HG03095 (cell line): ENCODE measurements around the gene CORO6.

ENCODE experiments used
- ATAC-seq: cut with Tn5 transposase; IDR thresholded peaks from one replicate; pipeline ENCODE4 v1.9.1; 2021; ENCODE audit warnings: moderate library complexity; ENCODE audit not compliant: unreplicated experiment

Gene CORO6

DNA sequence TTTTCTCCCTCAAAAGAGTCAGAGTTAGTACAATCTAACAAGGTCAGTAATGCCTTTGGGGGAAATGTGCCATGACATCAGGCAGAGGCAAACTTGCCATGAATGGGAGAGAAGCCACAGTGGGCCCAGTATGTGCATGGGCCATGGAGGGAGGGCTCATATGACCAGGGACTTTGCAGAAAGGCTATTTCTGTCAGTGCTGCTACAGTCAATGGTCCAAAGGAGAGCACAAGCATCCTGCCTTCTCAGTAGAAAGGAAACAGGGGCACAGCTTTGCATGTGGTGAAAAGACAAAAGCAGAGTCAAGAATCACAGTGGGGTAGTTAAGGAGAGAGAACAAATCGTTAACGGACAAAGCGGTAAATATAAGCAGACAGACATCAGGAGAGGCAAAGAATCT is 11.2 kb upstream of the CORO6 start:
- ATAC-seq = no peak

DNA sequence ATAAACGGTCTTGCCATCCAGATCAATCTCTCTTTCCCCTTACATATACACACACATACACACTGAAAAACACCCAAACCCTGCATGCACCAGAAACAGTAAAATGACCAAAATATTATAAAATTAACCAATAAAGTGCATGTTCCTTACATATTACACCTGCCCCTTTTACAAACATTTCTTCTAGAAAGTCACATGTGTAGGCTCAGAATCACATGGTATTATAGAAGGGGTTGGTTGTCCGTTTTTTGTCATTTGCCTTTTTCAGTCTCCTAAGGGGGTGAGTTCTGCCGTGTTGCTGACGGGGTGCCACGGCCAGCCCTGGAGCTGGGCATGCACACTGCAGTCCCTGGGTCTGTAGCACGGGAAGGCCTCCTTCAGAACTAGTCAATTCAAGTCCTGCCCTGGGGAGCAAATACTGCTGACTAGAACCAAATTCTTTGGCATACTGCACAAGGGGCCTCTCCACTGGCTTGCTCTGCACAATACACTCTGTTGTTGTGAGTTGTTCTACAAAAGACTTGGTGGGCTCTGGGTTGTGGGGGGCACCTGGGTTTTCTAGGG is 8.0 kb upstream of the CORO6 start:
- no peak for ATAC-seq

GRCh38 chr17:29629839-29630238 is 7.1 kb upstream of the CORO6 start:
- ATAC-seq = no peak

DNA sequence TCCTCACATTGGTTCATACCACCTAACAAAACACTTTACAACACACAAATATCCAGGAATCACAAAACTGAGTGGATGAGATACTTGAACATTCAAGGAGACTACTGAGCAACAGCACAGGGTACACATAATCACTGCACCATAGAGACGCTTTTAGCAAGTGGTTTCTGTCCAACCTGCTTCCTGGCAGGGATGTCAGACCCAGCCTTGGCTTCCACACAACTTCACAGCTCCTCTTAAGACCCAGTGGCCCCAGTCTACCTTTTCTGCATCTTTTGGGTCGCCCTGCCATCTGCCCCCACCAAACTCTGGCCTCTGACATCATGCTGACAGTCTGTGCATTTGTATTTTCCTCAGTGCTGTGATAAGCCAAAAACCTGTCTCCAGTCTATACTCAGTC is 5.9 kb upstream of the CORO6 start:
- no peak for ATAC-seq

- no peak for ATAC-seq
Measured at GRCh38 chr17:29627951-29628350, 5.2 kb upstream of the CORO6 start.

DNA sequence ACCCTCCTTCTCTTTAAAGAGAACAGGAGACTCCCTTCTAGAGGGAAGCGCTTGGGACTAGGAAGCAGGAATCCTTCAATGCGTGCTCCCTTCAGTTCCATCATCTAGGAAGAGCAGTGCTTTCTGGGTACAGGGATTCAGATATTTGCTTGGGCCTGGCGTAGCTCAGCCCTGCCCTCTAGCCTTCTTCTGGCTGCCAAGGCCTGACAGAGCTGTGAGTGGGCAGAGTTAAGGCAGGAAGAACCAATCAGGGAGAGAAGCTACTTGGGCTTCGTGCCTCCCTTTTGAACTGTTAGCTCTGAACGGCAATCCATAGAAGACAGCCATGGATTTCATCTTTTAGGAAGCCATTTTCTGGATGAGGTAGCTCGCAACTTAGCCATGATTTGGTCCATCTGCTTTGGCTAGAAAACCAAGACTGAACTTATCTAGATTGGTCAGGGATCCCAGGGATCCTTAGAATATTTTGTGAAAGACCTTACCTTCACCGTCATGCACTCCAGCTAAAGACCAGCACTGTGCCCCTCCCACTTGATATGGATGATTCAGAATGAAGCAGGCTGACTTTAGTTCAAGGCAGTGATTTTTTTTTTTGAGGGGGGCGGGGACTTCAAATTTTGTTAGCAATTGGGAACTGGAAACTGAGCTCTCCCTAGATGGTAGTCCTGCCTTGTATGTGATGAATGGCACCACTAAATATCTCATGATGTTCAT is 2.5 kb upstream of the CORO6 start:
- ATAC-seq = no peak

DNA sequence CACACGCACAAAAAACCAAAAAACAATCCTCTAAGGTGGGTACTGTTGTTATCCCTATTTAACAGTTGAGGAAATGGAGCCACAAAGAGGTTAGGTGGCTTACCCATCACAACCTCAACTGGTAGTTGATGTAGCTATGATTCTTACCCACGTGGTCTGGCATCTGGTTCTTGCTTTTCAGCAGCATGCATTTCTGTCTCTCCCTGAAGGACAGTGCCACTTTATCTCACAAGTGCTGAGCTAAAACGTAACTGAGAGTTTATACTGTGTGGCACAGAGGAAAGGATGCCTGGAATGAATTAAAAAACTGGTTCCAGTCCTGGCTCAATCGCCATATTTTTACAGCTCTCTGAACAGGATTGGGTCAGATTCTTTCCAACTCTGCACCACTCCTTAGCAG is 1.9 kb upstream of the CORO6 start:
- ATAC-seq = no peak

DNA sequence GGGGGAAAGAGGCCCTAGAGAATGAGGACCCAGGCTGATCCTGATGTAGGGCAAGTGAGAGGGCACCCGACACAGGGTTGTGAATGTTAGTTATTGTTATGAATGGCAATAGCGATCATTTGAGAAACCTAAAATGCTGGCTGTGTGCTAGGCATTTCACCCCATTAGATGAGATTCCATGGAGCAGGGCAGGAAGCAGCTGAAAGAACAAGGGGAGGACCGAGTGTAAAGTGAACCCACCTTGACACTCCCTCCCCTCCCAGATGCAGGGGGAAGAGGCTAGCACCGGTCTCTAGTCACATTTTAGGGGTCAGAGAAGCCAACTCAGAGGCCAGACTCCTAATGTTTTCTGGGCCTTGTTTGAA is 553 bp upstream of the CORO6 start:
- no peak for ATAC-seq

DNA sequence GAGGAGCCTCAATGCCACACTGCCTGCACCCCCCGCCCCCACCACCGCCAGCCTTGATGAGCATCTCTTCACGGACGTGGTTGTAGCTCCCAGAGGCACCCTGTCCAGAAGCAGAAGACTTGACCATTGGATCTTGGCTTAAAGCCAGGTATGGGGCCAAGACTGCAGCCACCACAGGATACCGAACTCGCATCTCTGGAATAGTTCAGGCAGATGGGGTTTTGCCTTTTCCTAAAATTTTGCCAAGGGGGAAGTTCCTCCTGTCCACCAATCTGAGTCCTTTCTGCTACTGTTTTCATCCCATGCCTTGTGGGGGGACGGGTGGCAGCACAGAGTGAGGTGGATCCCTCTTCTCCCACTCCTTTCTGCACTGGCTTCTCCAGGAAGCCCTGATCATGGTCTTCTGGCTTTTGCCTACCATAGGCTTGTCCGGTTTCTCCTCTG is 939 bp downstream of the CORO6 start:
- ATAC-seq = no peak

GRCh38 chr17:29620779-29621500 is 1.8 kb downstream of the CORO6 start:
- ATAC-seq = no peak

- no peak for ATAC-seq
Measured at GRCh38 chr17:29620271-29620670, 2.4 kb downstream of the CORO6 start.

DNA sequence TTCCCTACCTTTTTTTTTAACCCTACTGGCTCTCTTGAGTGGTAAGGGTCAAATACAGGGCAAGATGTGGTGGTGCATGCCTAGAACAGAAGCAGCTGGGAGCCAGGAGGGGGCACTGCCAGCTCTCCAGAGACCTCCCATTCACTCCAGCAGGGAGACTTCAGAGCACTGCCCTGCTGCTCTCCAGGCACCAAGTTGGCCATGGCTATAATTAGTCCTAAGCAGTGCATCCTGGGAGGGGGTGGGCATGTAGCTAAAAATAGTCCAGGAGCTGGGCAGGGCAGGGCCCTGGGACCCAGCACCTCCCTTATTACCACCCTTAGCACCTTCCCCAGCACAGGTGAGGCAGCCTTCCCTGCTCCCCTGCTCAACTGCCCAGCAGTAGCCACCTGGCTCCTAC is 3.5 kb downstream of the CORO6 start:
- no peak for ATAC-seq

DNA sequence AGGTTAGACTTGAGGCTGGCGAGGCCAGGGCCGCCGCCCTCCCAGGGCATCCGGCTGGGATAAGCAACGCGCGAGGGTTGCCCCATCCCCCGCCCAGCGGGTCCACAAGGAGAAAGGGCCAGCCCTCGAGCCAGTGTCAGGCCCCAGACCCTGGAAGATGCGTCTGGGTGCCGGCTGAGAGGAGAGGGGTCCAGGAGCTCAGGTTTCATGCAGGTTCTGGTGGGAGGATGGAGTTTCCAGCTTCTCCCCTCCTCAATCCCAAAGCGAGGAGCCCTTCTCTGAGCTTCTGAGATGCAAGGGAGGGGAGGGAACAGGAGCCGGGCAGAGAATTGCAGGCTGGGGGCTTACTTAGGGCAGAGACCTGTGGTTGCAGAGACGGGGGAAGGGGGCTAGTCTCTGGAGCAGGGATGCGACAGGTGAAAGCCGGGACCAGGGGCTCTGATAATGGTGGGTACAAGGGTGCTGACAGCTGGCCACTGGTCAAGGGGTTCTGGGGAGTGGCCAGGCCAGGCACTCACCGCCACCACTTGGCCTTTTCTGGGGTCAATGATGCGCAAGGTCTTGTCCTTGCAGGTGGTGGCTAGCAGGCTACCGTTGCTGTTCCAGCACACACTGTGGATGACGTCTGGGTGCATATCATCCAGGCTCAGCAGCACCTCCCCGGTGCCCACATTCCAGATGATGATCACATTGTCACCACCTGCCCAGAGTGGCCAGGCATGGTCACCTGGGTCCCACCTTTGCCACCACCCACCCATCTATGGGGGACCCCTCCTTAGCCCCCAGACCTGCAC is 4.2 kb downstream of the CORO6 start:
- no peak for ATAC-seq

DNA sequence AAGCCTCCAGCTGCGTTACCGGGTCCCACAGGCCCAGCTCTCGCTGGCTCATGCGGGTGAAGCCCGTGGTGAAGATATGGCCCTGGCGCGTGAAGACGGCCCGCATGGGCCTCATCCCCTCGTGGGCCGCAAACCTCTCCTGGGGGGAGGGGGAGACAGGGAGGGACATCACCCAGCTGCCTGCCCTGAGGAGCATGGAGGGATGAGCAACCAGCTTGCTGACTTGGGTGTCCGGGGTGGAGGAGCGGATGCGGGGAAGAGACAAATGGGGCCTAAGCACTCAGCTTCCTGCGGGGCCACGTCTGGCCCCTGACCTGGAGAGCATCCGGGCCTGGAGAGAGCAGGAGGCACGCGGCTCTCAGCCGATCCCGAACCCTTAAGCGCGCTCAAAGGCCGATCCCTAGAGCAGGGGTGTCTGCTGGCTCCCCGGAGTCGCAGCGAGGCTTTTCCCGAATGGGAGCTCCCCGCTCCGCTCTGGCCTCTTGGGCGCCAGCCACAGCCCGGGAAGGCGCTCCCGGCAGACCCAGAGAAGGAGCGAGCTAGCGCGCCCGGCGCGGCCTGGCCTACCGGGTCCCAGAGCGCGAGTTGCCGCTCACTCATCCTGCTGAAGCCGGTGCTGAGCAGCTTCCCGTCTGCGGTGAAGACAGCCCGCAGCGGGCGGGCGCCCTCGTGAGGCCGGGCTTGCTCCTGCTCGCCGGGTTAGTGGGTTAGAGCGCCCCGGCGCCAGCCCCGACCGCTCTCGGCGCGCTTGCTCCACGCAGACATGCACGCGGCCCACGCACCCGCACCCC is 5.0 kb downstream of the CORO6 start:
- ATAC-seq = peak; percentile 34

GRCh38 chr17:29617125-29617480 is 5.6 kb downstream of the CORO6 start:
- no peak for ATAC-seq

- no peak for ATAC-seq
Measured at GRCh38 chr17:29616300-29617048, 6.2 kb downstream of the CORO6 start.

GRCh38 chr17:29615492-29616299 is 7.0 kb downstream of the CORO6 start:
- ATAC-seq = no peak

DNA sequence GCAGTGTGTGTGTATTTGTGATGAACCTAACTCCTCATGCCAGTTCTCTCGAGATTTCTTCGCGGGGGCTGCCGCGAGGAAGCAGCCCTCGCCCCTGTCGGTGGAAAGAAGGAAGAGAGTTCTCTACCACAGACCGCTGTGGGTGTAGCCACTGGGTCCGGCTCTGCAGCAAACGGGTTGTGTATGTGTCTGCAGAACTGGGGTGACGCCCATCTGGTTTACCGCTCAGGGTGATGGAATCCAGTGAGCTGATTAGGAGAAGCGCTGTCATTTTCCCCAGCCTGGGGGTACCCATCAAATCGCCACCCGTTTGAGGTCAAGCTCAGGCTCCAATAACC is 7.7 kb downstream of the CORO6 start:
- no peak for ATAC-seq

DNA sequence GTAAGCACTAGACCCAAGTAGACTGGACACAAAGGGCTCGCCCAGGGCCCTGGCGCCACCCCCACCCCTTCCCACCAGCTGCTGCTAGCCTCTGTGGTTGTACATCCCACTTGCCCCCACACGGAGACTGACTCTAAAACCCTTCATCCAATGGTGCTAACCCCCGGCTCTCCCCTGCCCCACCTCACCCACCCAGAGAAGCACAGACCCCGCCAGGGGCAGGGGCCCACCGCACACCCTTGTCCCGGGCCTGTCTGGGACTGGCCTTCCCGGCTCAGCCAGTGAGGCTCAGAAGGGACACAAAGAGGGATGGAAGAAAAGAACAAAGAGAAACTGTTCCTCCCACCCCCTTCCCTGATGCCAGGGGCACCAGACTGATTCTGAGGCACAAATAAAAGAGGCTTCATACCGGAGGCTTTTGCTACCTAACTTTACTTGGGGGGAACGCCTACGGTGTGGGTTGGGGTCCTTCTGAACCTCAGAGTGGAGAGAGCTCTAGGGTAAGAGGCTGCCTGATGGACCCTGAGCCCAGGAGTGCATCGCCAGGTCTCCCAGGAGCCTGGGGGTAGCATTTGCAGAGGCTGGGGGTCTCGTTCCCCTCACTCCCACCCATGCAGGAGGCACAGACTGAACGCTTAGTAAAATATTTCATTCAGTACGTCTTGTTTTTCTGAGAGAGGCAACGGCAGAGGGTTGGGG is 8.2 kb downstream of the CORO6 start:
- ATAC-seq = no peak
